ENCODE results near the gene UNC45B. TPM values are rescaled to one million over a fixed set of nuclear protein-coding genes. Genes with fewer than 3 reads are reported as not detected.
A peak's percentile ranks its signal among the peaks of the same experiment; 100 is the strongest.

Gene UNC45B
- total RNA-seq, 1 experiment from 2014 or later: not detected

- Histone ChIP-seq H4K20me1 (ENCODE audit: insufficient read depth) (no peaks in the 10 kb centered on the region), H3K9ac (ENCODE audit: low read length) (no peak overlapping the region), H2AFZ (ENCODE audit: low read depth, low read length, poor library complexity, severe bottlenecking) (no peak overlapping the region), H3K36me3 (ENCODE audit: control insufficient read depth in 1 of 2, insufficient read depth in 2 of 2, low read length in 2 of 2) (peaks cover 20 to 44% of the 10 kb centered on the region in 2 experiments; a peak in 3 of 4 replicates), H3K4me3 (replicated peaks in 1 of 2; ENCODE audit: low read depth in 1 of 2, low read length in 2 of 2) (no peak overlapping the region), H3K79me2 (ENCODE audit: insufficient read depth, low read length) (no peaks in the 10 kb centered on the region), H3K9me2 (ENCODE audit: insufficient read depth) (no peaks in the 10 kb centered on the region), H3K27ac (ENCODE audit: low read depth, low read length) (no peak overlapping the region), H3K27me3 (ENCODE audit: insufficient read depth, low read length) (no peaks in the 10 kb centered on the region), H3K9me3 (ENCODE audit: control insufficient read depth in 1 of 2, insufficient read depth in 1 of 2, low read depth in 1 of 2, low read length in 2 of 2) (no peaks in the 10 kb centered on the region), H3K4me1 (ENCODE audit: control insufficient read depth in 1 of 2, insufficient read depth in 2 of 2, low read length in 2 of 2) (no peaks in the 10 kb centered on the region), H3K4me2 (ENCODE audit: low read length) (no peak overlapping the region)
- CTCF ChIA-PET: interaction anchor here (1.1 kb wide), 1 partner anchor 710 kb away, joined by 3 read pairs; no protein-coding TSS in a partner anchor
- DNase-seq (ENCODE audit: low read depth, low spot score): no peak
- RAD21 ChIA-PET (ENCODE audit: low non-redundant PET in 1 of 2, low total read pairs in 2 of 2, uncharacterized antibody in 2 of 2, unreplicated experiment in 2 of 2): no interaction called here
- intact Hi-C loops (cut with micrococcal nuclease): no loop called here
- POLR2A ChIA-PET: no interaction called here
- peak; percentile 38 for ATAC-seq
- no TSS peak for BruUV-seq (replicated peaks)
- TF ChIP-seq CBX3 (IDR thresholded peaks at IDR 0.05; ENCODE audit: low read depth) (no peak), RAD21 (IDR thresholded peaks at IDR 0.05; ENCODE audit: low read depth) (no peak), JUND (IDR thresholded peaks at IDR 0.05) (no peak), ATF3 (IDR thresholded peaks at IDR 0.05) (no peak), SRF (IDR thresholded peaks at IDR 0.05; ENCODE audit: low read depth) (no peak), REST (IDR thresholded peaks at IDR 0.05; ENCODE audit: low read depth) (no peak), EGR1 (IDR thresholded peaks at IDR 0.05; ENCODE audit: low read depth) (no peak), TCF7L2 (IDR thresholded peaks at IDR 0.05; ENCODE audit: borderline replicate concordance, extremely low read depth, insufficient read depth, insufficient read length) (no peak), FOSL1 (IDR thresholded peaks at IDR 0.05; ENCODE audit: low read depth) (no peak), POLR2A (IDR thresholded peaks at IDR 0.05; ENCODE audit: borderline replicate concordance, extremely low read depth, insufficient read depth, insufficient read length) (no peak), SP1 (IDR thresholded peaks at IDR 0.05; ENCODE audit: low read depth) (no peak), ZFX (IDR thresholded peaks at IDR 0.05) (no peak), CEBPB (IDR thresholded peaks at IDR 0.05; ENCODE audit: low read depth) (no peak), SIN3A (IDR thresholded peaks at IDR 0.05; ENCODE audit: low read depth) (no peak), ZNF274 (IDR thresholded peaks at IDR 0.05; ENCODE audit: low read depth, low read length) (no peak), MAX (IDR thresholded peaks at IDR 0.05) (no peak), EZH2phosphoT487 (IDR thresholded peaks at IDR 0.05; ENCODE audit: borderline replicate concordance) (no peak), EZH2 (IDR thresholded peaks at IDR 0.05) (no peak)
- TF ChIP-seq, protein P1, sequence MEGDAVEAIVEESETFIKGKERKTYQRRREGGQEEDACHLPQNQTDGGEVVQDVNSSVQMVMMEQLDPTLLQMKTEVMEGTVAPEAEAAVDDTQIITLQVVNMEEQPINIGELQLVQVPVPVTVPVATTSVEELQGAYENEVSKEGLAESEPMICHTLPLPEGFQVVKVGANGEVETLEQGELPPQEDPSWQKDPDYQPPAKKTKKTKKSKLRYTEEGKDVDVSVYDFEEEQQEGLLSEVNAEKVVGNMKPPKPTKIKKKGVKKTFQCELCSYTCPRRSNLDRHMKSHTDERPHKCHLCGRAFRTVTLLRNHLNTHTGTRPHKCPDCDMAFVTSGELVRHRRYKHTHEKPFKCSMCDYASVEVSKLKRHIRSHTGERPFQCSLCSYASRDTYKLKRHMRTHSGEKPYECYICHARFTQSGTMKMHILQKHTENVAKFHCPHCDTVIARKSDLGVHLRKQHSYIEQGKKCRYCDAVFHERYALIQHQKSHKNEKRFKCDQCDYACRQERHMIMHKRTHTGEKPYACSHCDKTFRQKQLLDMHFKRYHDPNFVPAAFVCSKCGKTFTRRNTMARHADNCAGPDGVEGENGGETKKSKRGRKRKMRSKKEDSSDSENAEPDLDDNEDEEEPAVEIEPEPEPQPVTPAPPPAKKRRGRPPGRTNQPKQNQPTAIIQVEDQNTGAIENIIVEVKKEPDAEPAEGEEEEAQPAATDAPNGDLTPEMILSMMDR (IDR thresholded peaks at IDR 0.05 in 2 of 3, conservative IDR thresholded peaks at IDR 0.05 in 1 of 3; ENCODE audit: borderline replicate concordance in 1 of 3, insufficient read depth in 1 of 3, low read depth in 2 of 3, low read length in 2 of 3): no peak
- TF ChIP-seq, protein P2, sequence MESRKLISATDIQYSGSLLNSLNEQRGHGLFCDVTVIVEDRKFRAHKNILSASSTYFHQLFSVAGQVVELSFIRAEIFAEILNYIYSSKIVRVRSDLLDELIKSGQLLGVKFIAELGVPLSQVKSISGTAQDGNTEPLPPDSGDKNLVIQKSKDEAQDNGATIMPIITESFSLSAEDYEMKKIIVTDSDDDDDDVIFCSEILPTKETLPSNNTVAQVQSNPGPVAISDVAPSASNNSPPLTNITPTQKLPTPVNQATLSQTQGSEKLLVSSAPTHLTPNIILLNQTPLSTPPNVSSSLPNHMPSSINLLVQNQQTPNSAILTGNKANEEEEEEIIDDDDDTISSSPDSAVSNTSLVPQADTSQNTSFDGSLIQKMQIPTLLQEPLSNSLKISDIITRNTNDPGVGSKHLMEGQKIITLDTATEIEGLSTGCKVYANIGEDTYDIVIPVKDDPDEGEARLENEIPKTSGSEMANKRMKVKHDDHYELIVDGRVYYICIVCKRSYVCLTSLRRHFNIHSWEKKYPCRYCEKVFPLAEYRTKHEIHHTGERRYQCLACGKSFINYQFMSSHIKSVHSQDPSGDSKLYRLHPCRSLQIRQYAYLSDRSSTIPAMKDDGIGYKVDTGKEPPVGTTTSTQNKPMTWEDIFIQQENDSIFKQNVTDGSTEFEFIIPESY (IDR thresholded peaks at IDR 0.05; ENCODE audit: extremely low read depth, insufficient replicate concordance, low read length): no peak
Observed at GRCh38 chr17:35130392-35130791, 17.2 kb upstream of the UNC45B start.
